ENCODE data around the gene RPA1.

Gene RPA1

DNA sequence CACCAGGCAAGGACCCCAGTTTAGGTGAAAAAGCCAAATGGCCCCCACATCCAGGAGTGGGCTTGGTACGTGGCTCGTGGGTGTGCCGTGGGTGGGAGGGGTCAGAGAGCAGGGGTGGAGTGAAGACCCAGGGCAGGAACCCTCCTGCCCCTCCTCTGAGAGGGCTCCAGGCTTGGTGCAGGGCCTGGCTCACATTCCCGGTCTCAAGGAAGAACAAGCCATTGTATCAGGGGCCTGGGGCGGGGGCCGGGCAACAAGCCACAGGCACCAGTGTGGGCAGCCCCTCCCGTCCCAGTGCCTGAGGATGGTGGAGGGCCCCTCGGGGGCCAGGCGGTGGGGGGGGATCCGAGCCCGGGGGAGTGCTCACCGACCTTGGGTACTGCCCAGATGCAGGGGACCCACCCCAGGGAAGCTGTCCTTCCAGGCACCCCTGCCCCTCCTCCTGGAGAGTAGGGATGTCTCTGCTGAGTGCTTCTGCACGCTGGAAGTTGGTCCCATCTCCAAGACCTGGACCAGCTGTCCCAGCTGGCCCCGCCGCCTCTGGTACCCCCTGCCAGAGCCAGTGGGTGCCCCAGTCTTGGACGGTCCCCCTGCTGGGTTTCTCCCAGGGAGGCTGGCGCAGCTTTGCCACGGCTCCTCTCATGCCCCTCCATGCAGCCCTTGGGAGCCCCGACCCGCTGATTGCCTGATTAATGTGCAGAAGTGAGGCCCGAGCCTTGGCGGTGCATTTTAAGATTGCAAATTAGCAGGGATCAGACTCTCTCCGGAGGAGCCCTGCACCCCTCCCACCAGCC is 111.7 kb downstream of the RPA1 start:
- no peak for DNase-seq (ENCODE audit: low read depth in 2 of 2)

DNA sequence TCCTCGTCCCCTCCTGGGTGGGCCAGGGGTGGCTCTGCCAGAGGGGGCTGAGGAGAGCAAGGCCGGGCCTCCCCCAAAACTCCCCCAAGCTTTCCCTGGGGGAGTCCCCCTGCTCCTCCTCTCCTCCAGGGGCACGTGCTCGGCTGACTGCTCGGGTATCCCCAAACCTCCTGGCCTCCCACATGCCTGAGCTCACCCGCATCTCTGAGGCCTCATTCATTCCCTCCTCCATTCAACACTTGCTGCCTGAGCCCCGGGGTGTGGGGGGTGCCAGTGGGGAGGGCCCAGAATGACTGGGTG is 112.2 kb downstream of the RPA1 start:
- DNase-seq (ENCODE audit: low read depth in 2 of 2), result no peak

DNA sequence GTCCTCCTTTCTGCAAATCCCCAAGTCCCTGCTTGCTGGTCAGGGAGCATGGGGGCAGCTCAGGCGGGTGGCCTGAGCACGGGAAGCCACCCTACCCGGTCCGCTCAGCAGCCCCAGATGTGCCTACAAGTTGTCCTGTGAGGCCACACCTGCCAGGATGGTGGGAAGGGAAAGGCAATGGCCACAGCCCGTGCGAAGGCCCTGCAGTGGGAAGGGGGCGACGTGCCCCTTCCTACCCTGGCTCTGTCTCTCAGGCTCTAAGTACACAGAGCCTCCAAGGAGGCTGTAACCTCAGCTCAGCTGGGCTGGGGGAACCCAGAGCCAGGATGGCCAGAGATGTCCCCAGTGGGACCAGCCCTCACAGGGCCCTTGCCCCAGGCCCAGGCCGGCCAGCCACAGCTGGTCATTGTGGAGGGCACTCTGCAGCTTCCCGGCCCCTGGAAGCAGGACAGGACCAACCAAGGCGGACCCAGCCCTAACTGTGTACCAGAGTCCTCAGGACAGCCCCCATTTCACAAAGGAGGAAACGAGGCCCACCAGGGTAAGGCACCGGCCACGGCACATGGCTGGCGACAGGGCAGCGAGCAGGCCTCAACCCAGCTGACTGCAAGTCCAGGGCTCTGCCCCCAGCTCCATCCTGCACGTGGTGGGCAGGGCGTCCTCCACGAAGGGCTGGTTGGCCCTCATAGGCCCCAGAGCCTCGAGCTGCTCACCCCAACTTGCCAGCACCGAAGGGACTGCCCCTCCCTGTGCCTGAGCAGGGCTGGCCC is 113.0 kb downstream of the RPA1 start:
- no peak for DNase-seq (ENCODE audit: low read depth in 2 of 2)

DNA sequence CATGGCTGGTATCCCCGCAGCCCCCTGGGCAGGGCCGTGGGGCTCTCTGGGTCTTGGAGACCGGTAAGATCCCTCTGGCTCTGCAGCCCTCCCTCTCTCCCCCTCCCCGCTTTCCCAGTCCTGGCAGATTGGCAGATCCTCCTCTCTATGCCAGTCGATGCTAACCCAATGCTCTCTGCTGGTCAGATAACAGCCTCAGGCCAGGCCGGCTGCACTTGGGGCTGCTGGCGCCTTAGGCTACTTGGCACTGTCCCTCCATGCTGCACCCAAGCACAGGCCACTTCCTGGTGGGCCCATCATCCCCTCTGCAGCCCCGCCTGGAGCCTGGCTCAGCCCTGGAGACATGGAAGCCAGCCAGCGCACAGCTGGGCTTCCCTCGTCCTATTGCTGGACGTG is 113.6 kb downstream of the RPA1 start:
- DNase-seq (ENCODE audit: low read depth in 2 of 2), result no peak

DNA sequence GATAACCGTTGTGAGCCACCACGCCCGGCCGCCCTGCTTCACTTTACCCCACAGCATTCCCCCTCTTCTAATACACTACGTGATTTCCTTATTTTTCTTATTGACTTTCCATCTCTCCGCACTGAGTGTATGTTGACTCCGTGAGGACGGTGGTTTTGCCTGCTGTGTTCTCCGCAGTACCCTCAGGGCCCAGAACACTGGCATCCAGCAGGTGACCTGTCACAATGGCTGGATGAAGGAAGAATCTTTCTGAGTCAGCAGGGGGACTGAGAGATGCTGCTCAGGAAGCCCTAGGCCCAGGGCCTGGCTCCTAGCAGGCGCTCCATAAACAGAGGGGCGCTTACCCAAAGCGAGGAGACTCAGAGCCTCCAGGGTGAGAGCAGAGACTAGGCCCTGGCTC is 115.8 kb downstream of the RPA1 start:
- DNase-seq (ENCODE audit: low read depth in 2 of 2), result no peak

DNA sequence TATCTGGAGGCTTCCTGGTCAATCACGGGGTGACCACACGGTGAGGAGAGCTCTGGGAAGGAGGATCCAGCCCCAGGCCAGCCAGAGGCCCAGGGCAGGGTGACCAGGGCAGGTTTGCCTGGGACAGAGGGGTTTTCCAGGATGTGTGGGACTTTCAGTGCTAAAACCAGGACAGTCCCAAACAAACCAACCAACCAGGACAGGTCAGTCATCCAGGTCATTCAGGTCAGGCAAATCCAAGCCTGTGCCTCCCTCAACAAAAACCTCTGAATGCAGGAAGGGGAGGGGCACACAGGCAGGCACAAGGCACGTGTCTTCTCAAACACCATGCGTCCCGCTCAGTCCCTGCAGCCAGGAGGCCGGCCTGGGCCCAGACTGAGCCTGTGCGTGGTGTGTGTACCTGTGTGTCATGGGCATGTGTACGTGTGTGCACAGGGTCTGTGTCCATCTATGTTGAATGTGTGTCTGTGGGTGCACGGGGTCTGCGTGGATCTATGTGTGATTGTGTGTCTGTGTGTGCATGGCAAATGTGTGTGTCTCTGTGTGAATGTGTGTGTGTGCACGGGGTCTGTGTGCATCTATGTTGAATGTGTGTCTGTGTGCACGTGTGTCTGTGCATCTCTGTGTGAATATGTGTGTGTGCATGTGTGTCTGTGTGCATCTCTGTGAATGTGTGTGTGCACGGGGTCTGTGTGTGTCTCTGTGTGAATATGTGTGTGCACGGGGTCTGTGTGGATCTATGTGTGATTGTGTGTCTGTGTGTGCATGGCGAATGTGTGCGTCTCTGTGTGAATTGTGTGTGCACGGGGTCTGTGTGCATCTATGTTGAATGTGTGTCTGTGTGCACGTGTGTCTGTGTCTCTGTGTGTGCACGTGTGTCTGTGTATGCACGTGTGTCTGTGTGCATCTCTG is 116.5 kb downstream of the RPA1 start:
- DNase-seq (ENCODE audit: low read depth in 2 of 2), result no peak

DNA sequence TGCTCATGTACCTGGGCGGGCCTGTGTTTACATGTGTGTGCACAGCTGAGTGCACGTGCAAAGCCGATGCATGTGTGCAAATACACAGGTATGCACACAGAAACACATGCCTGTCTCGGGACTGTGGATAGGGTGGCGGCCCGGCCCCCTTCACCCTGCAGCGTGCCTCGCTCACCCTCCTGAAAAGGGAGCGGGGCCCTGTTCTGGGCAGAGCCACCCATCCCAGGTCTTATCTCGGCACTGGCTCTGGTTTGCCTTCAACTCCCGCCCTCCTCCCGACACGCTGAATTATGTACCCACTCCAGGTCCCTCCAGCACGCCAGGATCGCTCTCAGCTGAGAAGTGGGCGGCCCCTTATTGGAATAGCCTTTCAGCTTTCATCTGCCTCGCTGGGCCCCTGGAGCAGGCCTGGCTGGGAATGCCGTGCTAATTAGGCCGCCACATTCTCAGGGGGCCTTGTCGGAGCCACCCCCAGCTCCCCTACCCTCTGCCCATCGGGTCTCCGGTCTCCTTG is 117.5 kb downstream of the RPA1 start:
- no peak for DNase-seq (ENCODE audit: low read depth in 2 of 2)

DNA sequence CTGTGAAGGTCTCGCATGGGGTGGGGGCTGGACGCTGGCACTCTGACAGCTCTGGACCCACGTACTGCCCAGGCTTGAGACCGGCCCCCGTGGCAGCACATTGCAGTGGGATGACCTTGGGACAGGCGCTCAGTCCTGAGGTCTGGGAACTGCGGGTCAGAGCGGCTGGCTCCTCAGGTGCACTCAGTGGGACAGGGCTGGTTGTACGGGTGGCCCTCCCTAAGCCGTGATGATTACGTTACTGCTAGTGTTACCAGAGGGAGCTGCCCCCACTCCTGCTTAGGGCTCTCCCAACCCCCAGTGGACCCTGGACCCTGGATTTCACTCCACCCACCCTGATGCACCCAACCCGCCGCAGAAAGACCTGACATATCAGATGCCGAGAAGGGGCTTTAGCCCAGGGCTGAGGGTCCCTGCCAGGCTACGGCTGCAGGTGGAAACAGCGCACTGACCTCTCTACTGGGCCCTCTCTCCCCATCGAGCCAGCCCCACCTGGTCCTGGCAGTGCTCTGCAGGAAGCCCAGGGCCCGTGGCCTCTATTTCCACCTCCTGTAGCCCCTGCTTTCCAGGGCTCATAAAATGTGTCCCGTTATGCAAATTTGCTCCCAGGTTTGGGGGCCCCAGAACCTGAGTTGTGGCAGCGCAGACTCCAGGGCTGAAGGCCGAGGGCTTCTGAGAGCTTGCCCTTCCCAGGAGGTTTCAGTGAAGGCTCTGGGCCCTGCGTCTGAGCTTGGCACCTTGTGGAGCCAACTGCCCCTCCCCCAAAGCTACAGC is 118.1 kb downstream of the RPA1 start:
- no peak for DNase-seq (ENCODE audit: low read depth in 2 of 2)

DNA sequence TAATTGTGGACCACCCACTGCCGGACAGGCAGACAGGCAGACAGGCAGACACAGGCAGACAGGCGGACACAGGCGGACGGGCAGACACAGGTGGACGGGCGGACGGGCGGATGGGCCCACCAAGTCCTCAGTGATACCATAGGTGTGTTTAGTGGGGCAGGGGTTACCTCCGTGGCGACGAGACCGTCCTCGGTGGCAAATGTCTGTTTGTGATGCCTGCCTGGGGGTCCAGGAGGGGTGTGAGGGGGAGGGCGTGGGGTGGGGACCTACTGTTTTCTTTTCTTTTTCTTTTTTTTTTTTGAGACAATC is 118.7 kb downstream of the RPA1 start:
- no peak for DNase-seq (ENCODE audit: low read depth in 2 of 2)
